Natural killer cell (primary cell): ENCODE results near the gene CASP2. TPM values are rescaled to one million over a fixed set of nuclear protein-coding genes. Genes with fewer than 3 reads are reported as not detected.
A peak's percentile ranks its signal among the peaks of the same experiment; 100 is the strongest.

ENCODE experiments used
- ATAC-seq, 3 donors: fragments of 150-1000 bp in 2 of 3; fragments of 200-7000 bp in 1 of 3; cut with Tn5 transposase; 1 replicate in 1 of 3; 2 replicates in 2 of 3; pipeline ENCODE4 v1.10.0; 2021; ENCODE audit warnings: mild to moderate bottlenecking in 2 of 3, moderate library complexity in 2 of 3
- DNase-seq, 2 donors: peaks; one replicate each; pipeline versions ENCODE4 v3.0.0 to v3.0.0-alpha.2; 2013 to 2021; ENCODE audit warnings: mixed read lengths in 1 of 2
- H3K27ac ChIP-seq: one replicate; pipeline ENCODE4 v1.5.1; 2013; ENCODE audit warnings: mild to moderate bottlenecking, low read length
- H3K27me3 ChIP-seq: one replicate; pipeline ENCODE4 v1.6.1; 2013; ENCODE audit warnings: low read length; ENCODE audit not compliant: control insufficient read depth, insufficient read depth
- H3K36me3 ChIP-seq: one replicate; pipeline ENCODE4 v1.6.1; 2013; ENCODE audit warnings: low read length; ENCODE audit not compliant: control insufficient read depth, insufficient read depth
- H3K4me1 ChIP-seq: one replicate; pipeline ENCODE4 v1.6.1; 2013; ENCODE audit warnings: low read length; ENCODE audit not compliant: control insufficient read depth, insufficient read depth
- H3K4me3 ChIP-seq: one replicate; pipeline ENCODE4 v1.5.1; 2013; ENCODE audit warnings: low read length
- H3K9me3 ChIP-seq: one replicate; pipeline ENCODE4 v1.6.1; 2013; ENCODE audit warnings: low read length; ENCODE audit not compliant: control insufficient read depth, insufficient read depth
- H3K27ac Mint-ChIP-seq, 2 donors: one replicate each; pipeline ENCODE4 v1.8.0; 2022; ENCODE audit warnings: mild to moderate bottlenecking in 2 of 2, mixed read lengths in 2 of 2, moderate library complexity in 1 of 2
- H3K27me3 Mint-ChIP-seq, 2 donors: one replicate each; pipeline ENCODE4 v1.8.0; 2022; ENCODE audit warnings: low read depth in 2 of 2, mixed read lengths in 2 of 2
- H3K36me3 Mint-ChIP-seq: one replicate; pipeline ENCODE4 v1.8.0; 2022; ENCODE audit warnings: mixed read lengths
- H3K4me1 Mint-ChIP-seq, 2 donors: one replicate each; pipeline ENCODE4 v1.8.0; 2022; ENCODE audit warnings: mixed read lengths in 2 of 2
- H3K4me3 Mint-ChIP-seq: one replicate; pipeline ENCODE4 v1.8.0; 2022; ENCODE audit warnings: mild to moderate bottlenecking, moderate library complexity, mixed read lengths
- H3K9me3 Mint-ChIP-seq, 2 donors: one replicate each; pipeline ENCODE4 v1.8.0; 2022; ENCODE audit warnings: mixed read lengths in 2 of 2
- CTCF ChIP-seq: fragments of 200-600 bp; IDR thresholded peaks from one replicate; pipeline ENCODE4 v1.8.0; 2022; ENCODE audit warnings: antibody characterized with exemption
- WGBS: methylation state at CpG from one replicate; pipeline ENCODE4 v1.1.7; 2013; ENCODE audit warnings: missing lambda C conversion rate; ENCODE audit not compliant: insufficient coverage; 5-methylcytosine and 5-hydroxymethylcytosine counted together
- intact Hi-C: fragments of 100-400 bp; cut with micrococcal nuclease; formaldehyde crosslinking; loops from one replicate; pipeline ENCODE4 v1.14.2; 2022
- total RNA-seq, 4 donors: library from RNA; stranded (reverse); fragments of 120-200 nt in 1 of 4; gene quantifications; one replicate each; pipeline versions ENCODE4 v1.2.3 to v1.2.4, GENCODE V29; 2013 to 2022

Gene CASP2
- total RNA-seq, 3 donors from 2014 or later (not counting 1 experiment from before 2014, with no cell fraction given) = 36.7 to 60.5 (median 54.7) TPM

DNA sequence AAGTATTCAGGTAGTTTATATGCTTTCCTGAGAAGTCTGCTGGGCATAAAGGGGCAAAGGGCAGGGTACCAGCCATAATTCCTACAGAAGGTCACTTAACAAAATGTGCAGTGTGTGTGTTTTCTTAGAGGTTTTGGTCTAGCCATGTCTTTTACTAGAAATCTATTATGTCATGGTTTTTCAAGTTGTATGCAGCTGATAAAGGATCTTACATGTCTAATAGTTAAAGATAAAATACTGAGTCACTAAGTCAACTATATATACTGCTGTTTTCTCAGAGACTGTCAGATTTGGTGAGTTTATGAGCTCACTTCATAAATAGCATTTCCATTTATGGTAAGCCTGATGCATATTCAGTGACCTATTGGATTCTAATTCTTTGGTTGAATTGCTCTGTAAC is 7.7 kb downstream of the CASP2 start:
- intact Hi-C loops = no loop called here
- H3K36me3 Mint-ChIP-seq = peaks cover 32% of the 10 kb centered on the region
- no peak for ATAC-seq
- peak overlapping the region in 1 of 2 donors; percentile 37 for H3K27ac Mint-ChIP-seq
- H3K9me3 Mint-ChIP-seq = no peaks in the 10 kb centered on the region
- no peak for TF ChIP-seq CTCF
- H3K36me3 ChIP-seq = peaks cover 79% of the 10 kb centered on the region
- H3K4me1 Mint-ChIP-seq = peaks cover 35 to 38% of the 10 kb centered on the region in 2 donors
- H3K27me3 ChIP-seq = no peaks in the 10 kb centered on the region
- no peak for DNase-seq
- H3K4me3 Mint-ChIP-seq = no peak overlapping the region
- no peaks in the 10 kb centered on the region for H3K27me3 Mint-ChIP-seq
- no peak overlapping the region for H3K4me3 ChIP-seq
- H3K9me3 ChIP-seq = no peaks in the 10 kb centered on the region
- H3K27ac ChIP-seq = no peak overlapping the region
- H3K4me1 ChIP-seq = no peaks in the 10 kb centered on the region

GRCh38 chr7:143296686-143297085 is 8.5 kb downstream of the CASP2 start:
- H3K4me1 Mint-ChIP-seq = peaks cover 30 to 31% of the 10 kb centered on the region in 2 donors
- no peaks in the 10 kb centered on the region for H3K27me3 ChIP-seq
- no peak for ATAC-seq
- H3K27me3 Mint-ChIP-seq = no peaks in the 10 kb centered on the region
- no peaks in the 10 kb centered on the region for H3K4me1 ChIP-seq
- no peak overlapping the region for H3K4me3 Mint-ChIP-seq
- no peak for TF ChIP-seq CTCF
- 57% methylated on average over 1 of the region's 2 CpGs for WGBS
- DNase-seq = no peak
- H3K36me3 Mint-ChIP-seq = peaks cover 34% of the 10 kb centered on the region
- intact Hi-C loops = no loop called here
- no peaks in the 10 kb centered on the region for H3K9me3 ChIP-seq
- peak overlapping the region in 1 of 2 donors; percentile 37 for H3K27ac Mint-ChIP-seq
- no peak overlapping the region for H3K4me3 ChIP-seq
- no peak overlapping the region for H3K27ac ChIP-seq
- no peaks in the 10 kb centered on the region for H3K9me3 Mint-ChIP-seq
- peaks cover 84% of the 10 kb centered on the region for H3K36me3 ChIP-seq

GRCh38 chr7:143299346-143299745 is 11.2 kb downstream of the CASP2 start:
- H3K27me3 Mint-ChIP-seq = no peaks in the 10 kb centered on the region
- H3K36me3 Mint-ChIP-seq = peaks cover 45% of the 10 kb centered on the region
- Histone ChIP-seq H3K36me3 (peaks cover 82% of the 10 kb centered on the region), H3K27me3 (no peaks in the 10 kb centered on the region), H3K4me3 (no peak overlapping the region), H3K9me3 (no peaks in the 10 kb centered on the region), H3K4me1 (no peaks in the 10 kb centered on the region), H3K27ac (no peak overlapping the region)
- no peak overlapping the region for H3K4me3 Mint-ChIP-seq
- no peak for TF ChIP-seq CTCF
- H3K4me1 Mint-ChIP-seq = peaks cover 30 to 31% of the 10 kb centered on the region in 2 donors
- no peaks in the 10 kb centered on the region for H3K9me3 Mint-ChIP-seq
- no peak overlapping the region for H3K27ac Mint-ChIP-seq
- intact Hi-C loops = no loop called here
- WGBS = 87% methylated on average over 2 of the region's 2 CpGs
- no peak for DNase-seq
- ATAC-seq = no peak

DNA sequence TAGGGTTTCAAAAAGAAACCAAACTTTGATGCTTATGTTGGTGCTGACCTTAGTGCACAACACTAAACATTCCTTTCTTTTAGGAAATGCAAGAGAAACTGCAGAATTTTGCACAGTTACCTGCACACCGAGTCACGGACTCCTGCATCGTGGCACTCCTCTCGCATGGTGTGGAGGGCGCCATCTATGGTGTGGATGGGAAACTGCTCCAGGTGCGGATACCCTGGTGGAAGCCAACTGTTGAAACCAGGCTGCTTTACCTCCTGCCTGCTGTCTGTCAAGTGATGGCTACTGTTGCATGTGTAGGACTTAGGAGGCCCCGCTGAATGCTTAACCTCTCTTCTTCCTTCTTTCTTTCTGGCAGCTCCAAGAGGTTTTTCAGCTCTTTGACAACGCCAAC is 11.7 kb downstream of the CASP2 start:
- no peak overlapping the region for H3K27ac ChIP-seq
- TF ChIP-seq CTCF = peak; percentile 25
- Mint-ChIP-seq H3K27me3 (no peaks in the 10 kb centered on the region), H3K36me3 (peaks cover 45% of the 10 kb centered on the region), H3K27ac (no peak overlapping the region), H3K4me1 (peaks cover 30 to 31% of the 10 kb centered on the region in 2 donors), H3K4me3 (no peak overlapping the region), H3K9me3 (no peaks in the 10 kb centered on the region)
- no peaks in the 10 kb centered on the region for H3K9me3 ChIP-seq
- peaks cover 82% of the 10 kb centered on the region for H3K36me3 ChIP-seq
- H3K27me3 ChIP-seq = no peaks in the 10 kb centered on the region
- no peaks in the 10 kb centered on the region for H3K4me1 ChIP-seq
- intact Hi-C loops = no loop called here
- H3K4me3 ChIP-seq = no peak overlapping the region
- 85% methylated on average over 8 of the region's 8 CpGs for WGBS
- ATAC-seq (peak in 2 of 3 donors; percentile 60 to 71), DNase-seq (peak in 1 of 2 donors; percentile 81)
